GM13977 (cell line): ENCODE results near the gene RRP9.

ENCODE experiments used
- DNase-seq: peaks from one replicate; pipeline ENCODE4 v3.0.0; 2012; ENCODE audit warnings: low spot score
- CTCF ChIP-seq: IDR thresholded peaks from 2 replicates; pipeline ENCODE4 v1.5.1; 2012; ENCODE audit warnings: mild to moderate bottlenecking, control low read depth; ENCODE audit not compliant: insufficient read depth; ENCODE audit errors: extremely low read depth, missing control alignments
- in situ Hi-C: fragments of 300-500 bp; cut with MboI; formaldehyde crosslinking; loops from one replicate; pipeline ENCODE4 v1.12.0; 2022; ENCODE audit warnings: low sequenced_read_pairs, low pct_unique_long_range_greater_than_20kb, mixed read lengths, inconsistent platforms; ENCODE audit not compliant: unreplicated experiment

Gene RRP9

GRCh38 chr3:51948016-51948580 is 6.4 kb upstream of the RRP9 start:
- in situ Hi-C loops, result no loop called here
- TF ChIP-seq CTCF, result no peak
- no peak for DNase-seq

- no peak for DNase-seq
- in situ Hi-C loops, result no loop called here
- no peak for TF ChIP-seq CTCF
Observed at GRCh38 chr3:51947215-51947900, 5.7 kb upstream of the RRP9 start.

GRCh38 chr3:51946796-51947195 is 5.1 kb upstream of the RRP9 start:
- in situ Hi-C loops, result no loop called here
- TF ChIP-seq CTCF, result no peak
- DNase-seq, result no peak

- no peak for DNase-seq
Observed at GRCh38 chr3:51945926-51946705, 4.4 kb upstream of the RRP9 start.

GRCh38 chr3:51945031-51945840 is 3.5 kb upstream of the RRP9 start:
- in situ Hi-C loops, result no loop called here
- DNase-seq, result no peak
- no peak for TF ChIP-seq CTCF

More at GRCh38 chr3:51945926-51946705, 4.4 kb upstream of the RRP9 start:
- in situ Hi-C loops, result no loop called here
- no peak for TF ChIP-seq CTCF

GRCh38 chr3:51944451-51945021 is 2.8 kb upstream of the RRP9 start:
- no peak for DNase-seq
- in situ Hi-C loops, result no loop called here
- no peak for TF ChIP-seq CTCF
